8988T (cell line): ENCODE data around the gene ZNF610.
"Not testable (repeated sequence)": the region's sequence is repeated elsewhere in the genome, so short reads cannot be mapped to it uniquely, and the experiment has no call there.

ENCODE experiments used
- DNase-seq: peaks from one replicate; pipeline ENCODE4 v3.0.0; 2011

The ZNF610 gene

GRCh38 chr19:52336117-52336790 lies at the start of gene ZNF610:
ZNF610 (plus strand) TSS chr19:52336243; CDS start chr19:52349173, 12,930 bp downstream.
- DNase-seq: peak; percentile 45

- DNase-seq: no peak
These were observed 49.8 kb upstream of the ZNF610 start for GRCh38 chr19:52286256-52286655.

- no peak for DNase-seq
These were observed 44.3 kb upstream of the ZNF610 start for GRCh38 chr19:52291781-52292180.

- not testable (repeated sequence) for DNase-seq
These were observed 43.1 kb upstream of the ZNF610 start for GRCh38 chr19:52292946-52293345.

GRCh38 chr19:52296400-52296772 lies 39.7 kb upstream of the ZNF610 start:
- DNase-seq: no peak

GRCh38 chr19:52296773-52297600 lies 39.1 kb upstream of the ZNF610 start, which contains the start of gene ZNF480:
ZNF480 (plus strand) TSS chr19:52297169; CDS start chr19:52300413, 3,244 bp downstream.
- DNase-seq: peak; percentile 41

- no peak for DNase-seq
These were observed 38.3 kb upstream of the ZNF610 start for GRCh38 chr19:52297601-52298364.

GRCh38 chr19:52307275-52307674 lies 28.8 kb upstream of the ZNF610 start:
- no peak for DNase-seq

- DNase-seq: no peak
These were observed 13.6 kb upstream of the ZNF610 start for GRCh38 chr19:52322429-52322828.

- DNase-seq: no peak
These were observed 4.3 kb upstream of the ZNF610 start for GRCh38 chr19:52331757-52332156.

- DNase-seq: no peak
These were observed 301 bp upstream of the ZNF610 start for GRCh38 chr19:52335768-52336116.

GRCh38 chr19:52336791-52337381 lies 843 bp downstream of the ZNF610 start:
- no peak for DNase-seq

GRCh38 chr19:52339022-52339421 lies 3.0 kb downstream of the ZNF610 start:
- DNase-seq: not testable (repeated sequence)

- peak; percentile 21 for DNase-seq
These were observed 7.5 kb downstream of the ZNF610 start for GRCh38 chr19:52343548-52343947.

GRCh38 chr19:52345162-52345561 lies 9.1 kb downstream of the ZNF610 start:
- no peak for DNase-seq

- no peak for DNase-seq
These were observed 15.5 kb downstream of the ZNF610 start for GRCh38 chr19:52351512-52351911.

GRCh38 chr19:52366414-52366824 lies 30.4 kb downstream of the ZNF610 start:
- DNase-seq: no peak

- peak; percentile 48 for DNase-seq
These were observed 33.7 kb downstream of the ZNF610 start, which contains the start of gene ZNF880 for GRCh38 chr19:52369559-52370340. ZNF880 (plus strand) TSS chr19:52369923; CDS start chr19:52369966, 43 bp downstream.

GRCh38 chr19:52370341-52370710 lies 34.3 kb downstream of the ZNF610 start:
- DNase-seq: no peak

GRCh38 chr19:52391135-52391534 lies 55.1 kb downstream of the ZNF610 start:
- no peak for DNase-seq

GRCh38 chr19:52397310-52398080 lies 61.5 kb downstream of the ZNF610 start, which contains the start of gene ZNF528:
ZNF528 (plus strand) TSS chr19:52397849; CDS start chr19:52402014, 4,165 bp downstream.
- peak; percentile 75 for DNase-seq
